KOPT-K1 (cell line): ENCODE results near the gene ADAMTS6.

Experiments used
- H3K27ac ChIP-seq: fragments of 200-600 bp; sonication (generic); 2 replicates; pipeline ENCODE4 v1.5.1; 2016; ENCODE audit warnings: antibody characterized with exemption, mild to moderate bottlenecking, low read depth, low read length; ENCODE audit not compliant: poor library complexity, severe bottlenecking
- H3K36me3 ChIP-seq: fragments of 200-600 bp; sonication (generic); 2 replicates; pipeline ENCODE4 v1.5.1; 2017; ENCODE audit warnings: antibody characterized with exemption, mild to moderate bottlenecking, low read length, moderate library complexity; ENCODE audit not compliant: insufficient read depth
- H3K9me3 ChIP-seq: fragments of 200-600 bp; sonication (generic); 2 replicates; pipeline ENCODE4 v1.5.1; 2017; ENCODE audit warnings: antibody characterized with exemption, low read length, mild to moderate bottlenecking; ENCODE audit not compliant: insufficient read depth, poor library complexity, severe bottlenecking

Gene ADAMTS6

DNA sequence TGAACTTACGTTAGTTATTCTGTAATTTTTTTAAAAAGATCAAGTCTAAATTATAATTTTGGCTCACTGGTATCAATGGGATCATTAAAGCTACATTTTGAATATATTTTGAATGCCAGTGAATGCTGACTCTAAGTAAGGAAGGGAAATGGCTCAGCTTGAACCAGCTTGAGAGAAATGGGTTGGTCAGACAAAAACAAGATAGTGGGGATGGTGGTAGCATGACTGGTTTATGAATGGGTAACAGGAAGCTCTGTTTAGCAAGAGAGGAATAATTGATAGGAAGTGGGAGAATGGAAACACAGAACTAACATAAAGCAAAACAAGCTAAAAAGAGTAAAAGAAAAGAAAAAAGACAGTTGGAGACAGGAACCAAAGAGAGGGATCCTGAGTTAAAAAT lies 220.2 kb downstream of the ADAMTS6 start:
- H3K27ac ChIP-seq: no peak overlapping the region
- H3K36me3 ChIP-seq: no peaks in the 10 kb centered on the region
- H3K9me3 ChIP-seq: no peaks in the 10 kb centered on the region

GRCh38 chr5:65255294-65255693 lies 226.4 kb downstream of the ADAMTS6 start:
- Histone ChIP-seq H3K27ac (no peak overlapping the region), H3K36me3 (no peaks in the 10 kb centered on the region), H3K9me3 (no peaks in the 10 kb centered on the region)

DNA sequence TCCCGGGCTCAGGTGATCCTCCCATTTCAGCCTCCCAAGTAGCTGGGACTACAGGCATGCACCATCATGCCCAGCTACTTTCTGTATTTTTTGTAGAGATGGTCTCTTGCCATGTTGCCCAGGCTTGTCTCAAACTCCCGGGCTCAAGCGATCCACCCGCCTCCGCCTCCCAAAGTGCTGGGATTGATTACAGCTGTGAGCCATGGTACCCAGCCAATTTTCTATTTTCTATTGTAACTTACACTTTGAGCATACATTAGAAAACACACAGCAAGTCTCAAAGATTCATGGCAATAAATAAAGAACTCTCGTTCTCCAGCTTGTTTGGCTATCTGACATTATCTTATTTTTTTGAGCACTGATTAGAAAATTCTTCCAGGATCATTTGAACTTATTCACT lies 228.7 kb downstream of the ADAMTS6 start:
- no peaks in the 10 kb centered on the region for H3K9me3 ChIP-seq
- no peaks in the 10 kb centered on the region for H3K36me3 ChIP-seq
- H3K27ac ChIP-seq: no peak overlapping the region

DNA sequence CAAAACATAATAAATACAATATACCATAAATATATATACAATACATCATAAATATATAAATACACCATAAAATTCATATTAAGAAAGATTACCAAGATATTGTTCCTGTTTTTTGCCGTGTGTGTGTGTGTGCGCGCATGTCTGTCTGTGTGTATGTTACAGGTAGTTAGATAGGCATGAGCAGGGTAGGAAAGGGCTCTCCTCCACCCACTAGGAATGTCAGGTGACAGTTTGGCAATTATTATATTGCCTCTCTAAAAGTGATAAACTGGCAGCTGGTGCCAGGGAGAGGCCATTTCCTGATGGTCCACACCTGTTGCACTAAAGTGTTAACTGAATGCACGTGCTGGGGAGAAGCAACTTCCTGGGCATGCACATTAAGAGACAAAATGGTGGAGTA lies 232.8 kb downstream of the ADAMTS6 start:
- no peaks in the 10 kb centered on the region for H3K36me3 ChIP-seq
- H3K9me3 ChIP-seq: no peaks in the 10 kb centered on the region
- H3K27ac ChIP-seq: no peak overlapping the region

DNA sequence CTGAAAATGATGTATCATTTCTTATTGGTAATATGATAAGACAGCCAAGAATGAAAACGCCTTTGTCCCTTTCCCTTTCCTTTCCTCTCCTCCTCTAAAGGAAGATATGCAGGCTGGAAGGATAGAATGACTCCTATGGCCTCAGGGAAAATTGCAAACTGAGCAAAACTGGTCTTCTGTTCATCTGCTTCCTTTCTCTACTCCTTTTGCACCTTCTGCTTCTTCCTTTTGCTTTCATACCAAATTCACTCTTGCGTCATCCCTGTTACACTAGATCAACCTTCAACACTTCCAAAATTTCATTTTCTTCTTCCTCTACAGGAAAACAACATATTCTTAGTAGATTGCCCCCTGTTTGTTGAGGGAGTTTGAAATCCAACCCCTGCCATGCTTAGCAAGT lies 234.1 kb downstream of the ADAMTS6 start:
- Histone ChIP-seq H3K27ac (no peak overlapping the region), H3K9me3 (no peaks in the 10 kb centered on the region), H3K36me3 (no peaks in the 10 kb centered on the region)

DNA sequence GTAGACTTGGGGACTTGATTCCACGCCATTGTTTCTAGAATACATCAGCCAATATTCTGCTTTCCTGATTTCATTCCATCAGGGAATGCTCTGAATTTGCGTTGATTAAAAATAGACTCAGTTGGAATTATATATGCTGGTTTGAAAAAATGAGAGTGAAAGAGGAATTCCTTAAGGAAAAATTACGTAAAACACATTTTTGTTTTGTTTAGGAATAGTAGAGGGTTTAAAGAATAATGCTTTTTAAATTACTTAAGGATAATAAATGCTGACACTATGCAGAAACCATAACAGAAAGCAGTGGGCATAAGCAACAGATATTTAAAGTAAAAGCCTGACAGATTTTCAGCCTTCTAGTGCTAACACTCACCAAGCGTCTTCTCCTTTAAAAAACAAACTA lies 235.0 kb downstream of the ADAMTS6 start:
- H3K9me3 ChIP-seq: no peaks in the 10 kb centered on the region
- H3K27ac ChIP-seq: no peak overlapping the region
- no peaks in the 10 kb centered on the region for H3K36me3 ChIP-seq

- no peaks in the 10 kb centered on the region for H3K9me3 ChIP-seq
- H3K36me3 ChIP-seq: no peaks in the 10 kb centered on the region
- H3K27ac ChIP-seq: no peak overlapping the region
These were observed 237.7 kb downstream of the ADAMTS6 start for GRCh38 chr5:65244031-65244430.

DNA sequence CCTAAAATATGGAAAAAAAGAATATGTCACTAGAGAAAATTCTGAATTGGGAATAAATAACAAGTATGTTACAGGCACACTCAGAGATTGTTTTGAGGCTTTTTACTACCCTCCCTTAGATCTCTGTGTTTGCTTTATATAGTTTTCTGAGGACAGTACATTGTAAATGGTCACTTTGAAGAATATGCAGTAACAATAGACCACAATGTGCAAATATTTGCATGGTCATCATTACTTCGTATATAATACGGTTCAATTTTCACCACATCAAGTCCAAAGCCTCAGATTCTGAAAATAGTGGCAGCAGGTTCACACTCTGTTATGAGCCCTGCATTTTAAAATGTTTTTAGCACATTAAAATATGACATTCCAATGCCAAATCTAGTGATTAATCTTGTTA lies 238.6 kb downstream of the ADAMTS6 start:
- no peaks in the 10 kb centered on the region for H3K9me3 ChIP-seq
- no peaks in the 10 kb centered on the region for H3K36me3 ChIP-seq
- no peak overlapping the region for H3K27ac ChIP-seq

DNA sequence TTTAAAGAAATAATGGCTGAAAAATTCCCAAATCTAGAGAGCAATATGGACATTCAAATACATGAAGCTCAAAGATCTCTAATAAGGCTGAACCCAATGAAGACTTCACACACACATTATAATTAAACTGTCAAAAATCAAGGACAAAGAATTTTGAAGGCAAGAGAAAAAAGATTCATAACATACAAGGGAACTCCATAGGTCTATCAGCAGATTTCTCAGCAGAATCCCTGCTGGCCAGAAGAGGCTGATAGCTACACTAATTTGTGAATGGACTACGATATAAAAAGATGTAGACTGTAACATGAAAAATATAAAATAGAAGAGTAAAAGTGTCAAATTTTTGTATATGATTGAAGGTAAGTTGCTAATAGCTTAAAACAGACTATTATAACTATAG lies 251.9 kb downstream of the ADAMTS6 start:
- peaks cover 23% of the 10 kb centered on the region for H3K9me3 ChIP-seq
- H3K27ac ChIP-seq: no peak overlapping the region
- no peaks in the 10 kb centered on the region for H3K36me3 ChIP-seq

GRCh38 chr5:65213921-65214525 lies 267.7 kb downstream of the ADAMTS6 start:
- no peak overlapping the region for H3K27ac ChIP-seq
- no peaks in the 10 kb centered on the region for H3K36me3 ChIP-seq
- H3K9me3 ChIP-seq: no peaks in the 10 kb centered on the region

DNA sequence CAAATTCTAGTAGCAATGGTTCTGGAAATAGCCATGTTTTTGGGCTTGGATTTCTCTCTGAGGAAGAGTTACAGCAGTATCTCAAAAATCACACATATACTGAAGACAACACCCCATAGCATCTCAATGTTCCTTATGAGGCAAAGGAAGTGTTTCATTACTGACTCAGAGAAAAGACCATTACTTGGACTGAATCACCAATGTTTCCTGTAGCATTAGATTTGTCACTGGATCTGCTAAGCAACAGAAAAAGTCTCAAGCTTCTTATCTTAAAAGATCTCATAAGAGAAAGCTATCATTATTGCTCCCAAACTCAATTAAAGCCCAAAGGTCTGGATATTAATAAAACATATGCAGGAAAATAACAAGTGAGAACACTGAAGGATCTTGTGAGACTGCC lies 272.4 kb downstream of the ADAMTS6 start:
- Histone ChIP-seq H3K27ac (no peak overlapping the region), H3K9me3 (no peaks in the 10 kb centered on the region), H3K36me3 (no peaks in the 10 kb centered on the region)

DNA sequence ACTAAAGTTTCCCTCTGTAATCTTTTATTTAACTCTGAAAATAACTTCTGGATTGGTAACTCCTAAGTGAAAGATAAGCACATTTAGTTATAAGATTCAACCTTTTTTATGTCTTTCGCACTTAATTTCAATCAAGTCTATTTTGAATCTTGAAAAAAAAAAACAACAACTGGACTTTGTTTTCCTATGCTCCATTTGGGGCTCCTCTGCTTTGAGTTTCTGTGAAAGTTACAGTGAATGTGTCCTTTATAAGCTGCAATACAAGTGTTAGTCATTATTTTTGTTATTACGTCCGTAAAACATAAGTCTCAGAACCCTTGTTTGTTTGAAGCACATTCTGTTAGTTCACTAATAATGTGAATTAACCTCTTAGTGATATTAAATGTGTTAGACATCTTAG lies 276.8 kb downstream of the ADAMTS6 start:
- no peaks in the 10 kb centered on the region for H3K36me3 ChIP-seq
- no peak overlapping the region for H3K27ac ChIP-seq
- H3K9me3 ChIP-seq: no peaks in the 10 kb centered on the region

DNA sequence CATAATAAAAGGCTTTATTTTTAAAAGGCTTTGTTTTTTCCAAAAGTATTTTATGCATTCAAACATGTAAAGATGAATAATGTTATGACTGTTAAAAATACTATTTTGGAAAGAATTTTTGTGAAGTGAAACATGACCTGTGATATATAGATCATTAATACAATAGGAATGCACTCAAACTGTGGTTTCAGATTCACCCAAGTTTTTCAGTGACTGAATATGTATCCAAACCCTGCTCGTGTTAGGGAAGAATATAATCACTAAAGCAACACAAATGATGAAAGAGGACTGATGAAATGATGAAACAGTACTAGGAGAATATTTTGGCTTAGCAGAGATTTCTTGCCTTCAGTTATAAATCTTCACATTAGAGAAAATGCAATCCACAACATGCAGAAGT lies 278.0 kb downstream of the ADAMTS6 start:
- Histone ChIP-seq H3K9me3 (no peaks in the 10 kb centered on the region), H3K36me3 (no peaks in the 10 kb centered on the region), H3K27ac (no peak overlapping the region)

- Histone ChIP-seq H3K27ac (no peak overlapping the region), H3K9me3 (no peaks in the 10 kb centered on the region), H3K36me3 (no peaks in the 10 kb centered on the region)
These were observed 281.6 kb downstream of the ADAMTS6 start for GRCh38 chr5:65199993-65200675.

DNA sequence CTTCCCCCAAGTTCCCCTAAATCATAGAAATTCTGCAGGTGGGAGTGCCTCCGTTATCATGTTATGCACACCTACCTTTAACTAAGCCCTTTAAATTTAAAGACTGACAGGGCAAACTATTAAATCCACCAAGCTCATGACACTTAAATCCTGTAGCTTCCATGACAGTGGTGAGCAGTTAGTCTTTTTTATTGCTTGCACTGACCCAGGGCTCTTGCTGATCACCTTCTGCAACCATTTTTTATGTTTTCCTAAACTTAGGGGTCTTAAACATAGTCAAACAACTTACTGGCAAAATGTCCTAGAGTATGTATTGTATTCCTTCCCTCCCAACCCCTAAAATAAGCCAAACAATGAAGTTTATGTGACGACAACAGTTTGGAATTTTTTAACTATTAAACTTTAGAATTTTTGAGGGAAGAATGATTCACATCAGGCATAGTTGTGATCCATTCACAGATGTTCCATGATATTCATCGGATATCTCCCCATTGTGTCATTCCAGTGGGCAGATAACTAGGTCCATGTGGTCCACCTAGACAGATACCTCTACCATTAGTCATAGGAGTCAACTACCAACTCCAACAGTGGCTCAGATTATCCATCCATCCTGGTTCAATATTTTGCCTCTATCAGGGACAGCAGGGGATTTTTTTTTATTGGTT lies 283.1 kb downstream of the ADAMTS6 start:
- Histone ChIP-seq H3K27ac (no peak overlapping the region), H3K36me3 (no peaks in the 10 kb centered on the region), H3K9me3 (no peaks in the 10 kb centered on the region)
